GM18499 (cell line): Measurements from ENCODE around the gene CLDN7.
A peak's percentile ranks its signal among the peaks of the same experiment; 100 is the strongest.

Source experiments
- ATAC-seq: cut with Tn5 transposase; IDR thresholded peaks from one replicate; pipeline ENCODE4 v1.9.1; 2021; ENCODE audit warnings: moderate number of reproducible peaks; ENCODE audit not compliant: insufficient read depth, unreplicated experiment

Gene CLDN7

DNA sequence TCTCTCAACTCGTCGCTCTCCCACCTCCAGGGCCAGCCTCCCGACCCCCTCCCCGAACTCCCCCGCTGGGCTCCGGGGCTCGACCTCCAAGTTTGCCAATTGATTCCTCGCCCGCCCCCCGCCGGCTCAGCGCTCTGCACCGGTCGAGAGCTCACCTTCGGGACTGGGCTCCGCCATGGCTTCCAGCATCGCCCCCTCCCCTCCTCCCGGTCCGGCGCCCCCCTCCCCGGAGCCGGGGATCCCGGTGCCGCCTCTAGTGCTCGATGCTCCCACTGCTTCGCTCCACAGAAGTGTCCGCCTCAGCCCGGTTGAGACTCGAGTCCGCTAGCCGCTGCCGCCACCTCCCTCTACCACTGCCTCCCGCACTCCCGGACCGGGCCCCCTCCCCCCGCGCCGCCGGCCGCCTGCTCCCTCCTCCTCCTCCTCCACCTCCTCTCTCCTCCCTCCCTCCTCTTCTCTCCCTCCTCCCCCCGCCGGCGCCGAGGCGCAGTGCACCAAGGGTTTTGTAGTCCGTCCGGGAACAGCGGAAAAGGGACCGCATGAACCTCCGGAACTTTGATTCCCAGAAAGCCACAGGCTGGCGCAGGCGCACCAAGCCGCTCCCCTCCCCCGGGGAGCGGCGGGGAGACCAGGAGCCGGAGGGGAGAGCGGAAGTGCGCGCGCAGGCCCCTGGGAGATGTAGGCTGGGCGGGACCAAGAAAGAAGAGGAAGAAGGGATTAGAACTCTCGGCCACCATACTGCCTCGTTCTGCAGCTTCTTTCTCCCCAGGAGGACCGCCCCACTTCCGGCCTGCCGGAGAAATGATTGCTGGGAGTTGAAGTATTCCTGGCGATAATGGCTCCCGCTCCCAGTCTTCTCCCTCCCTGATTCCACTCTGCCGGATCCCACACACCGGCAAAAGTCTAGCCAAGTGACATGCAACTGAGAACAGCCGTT, 22.9 kb downstream of the CLDN7 start, which contains the start of gene PHF23:
TSS of gene PHF23 (minus strand) at position 367 of the 937 bp plus-strand sequence. CDS start at position 189, 178 bp downstream.
- peak; percentile 32 for ATAC-seq

DNA sequence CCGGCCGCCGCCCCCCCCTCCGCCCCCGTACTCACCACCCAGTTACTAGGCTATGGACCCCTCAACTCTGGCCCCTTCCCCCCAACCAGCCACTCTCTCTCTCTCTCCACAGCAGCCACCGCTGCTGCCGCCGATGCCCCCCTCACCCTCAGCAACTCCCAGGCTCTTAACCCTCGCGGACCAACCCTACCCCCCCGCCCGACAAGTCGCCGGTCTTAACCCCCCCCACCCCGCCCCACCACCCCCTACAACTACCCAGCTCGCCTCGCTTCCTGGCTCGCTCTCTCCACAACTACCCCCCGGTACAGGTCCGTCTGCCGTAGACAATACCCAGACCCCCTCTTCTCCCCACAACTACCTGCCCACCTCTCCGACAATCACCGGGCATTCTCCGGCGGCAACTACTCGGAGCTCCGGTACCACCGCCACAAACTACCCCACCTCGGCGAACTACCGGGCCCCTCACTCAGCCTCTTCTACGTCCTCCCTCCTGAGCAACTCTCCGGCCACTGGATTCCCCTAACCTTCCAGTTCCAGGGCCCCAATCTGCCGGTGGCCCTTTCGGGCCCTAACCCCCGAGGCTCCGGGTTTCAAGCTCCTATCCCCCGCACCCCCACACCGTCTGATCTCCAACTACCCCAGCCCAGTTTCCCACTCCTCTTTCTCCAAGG, 23.7 kb downstream of the CLDN7 start:
- no peak for ATAC-seq

DNA sequence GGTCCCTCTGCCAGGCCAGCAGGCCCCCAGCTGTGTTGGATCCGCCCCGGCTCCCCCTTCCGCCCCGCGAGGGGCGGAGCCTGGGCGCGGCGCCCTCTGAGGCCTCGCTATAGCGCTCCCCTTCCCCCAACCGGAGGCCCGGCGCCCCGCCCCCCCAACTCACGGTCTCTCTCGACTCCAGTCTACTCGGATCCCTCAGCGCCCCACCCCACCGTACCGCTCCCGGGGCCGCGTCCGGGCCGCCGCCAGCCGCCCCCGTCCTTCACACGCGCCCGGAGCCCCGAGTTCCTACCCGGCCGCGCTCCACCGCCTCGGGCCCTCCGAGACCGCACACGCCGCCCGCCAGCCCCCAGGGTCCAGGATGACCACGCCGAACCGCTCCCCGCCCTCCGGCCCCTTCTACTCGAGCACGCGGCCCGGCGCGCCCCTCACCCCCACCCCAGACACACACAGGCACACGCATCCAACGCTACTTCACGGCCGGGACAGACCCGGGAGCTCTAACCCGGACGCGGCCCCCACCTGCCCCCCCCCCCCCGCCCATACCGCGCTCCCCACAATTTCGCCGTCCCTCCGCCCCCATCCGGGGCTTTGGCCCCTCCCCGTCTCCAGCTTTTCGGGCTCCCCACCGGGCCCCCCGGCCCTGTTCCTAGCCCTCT, 24.4 kb downstream of the CLDN7 start:
- ATAC-seq, result no peak

- no peak for ATAC-seq
Observed at GRCh38 chr17:7237266-7237760, 25.0 kb downstream of the CLDN7 start.

DNA sequence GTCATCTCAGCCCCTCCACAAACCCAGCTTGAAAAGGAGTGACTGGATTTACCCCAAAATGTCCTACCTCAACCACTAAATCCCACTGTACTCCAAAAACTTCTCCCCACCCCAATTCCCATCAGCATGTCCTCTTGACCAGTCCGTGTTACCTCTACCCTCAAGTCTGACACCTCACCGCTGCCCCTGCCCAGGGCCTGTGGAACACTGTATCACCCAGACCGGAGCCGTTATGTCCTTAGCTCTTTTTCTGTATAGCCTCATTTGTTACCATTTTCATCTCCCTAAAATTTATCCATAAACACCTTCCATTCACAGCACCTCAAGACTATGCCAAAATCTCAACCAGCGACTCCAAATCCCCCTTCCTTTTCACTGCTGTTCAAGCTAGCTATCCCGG, 25.5 kb downstream of the CLDN7 start:
- no peak for ATAC-seq

- no peak for ATAC-seq
Observed at GRCh38 chr17:7235693-7236665, 26.3 kb downstream of the CLDN7 start.

DNA sequence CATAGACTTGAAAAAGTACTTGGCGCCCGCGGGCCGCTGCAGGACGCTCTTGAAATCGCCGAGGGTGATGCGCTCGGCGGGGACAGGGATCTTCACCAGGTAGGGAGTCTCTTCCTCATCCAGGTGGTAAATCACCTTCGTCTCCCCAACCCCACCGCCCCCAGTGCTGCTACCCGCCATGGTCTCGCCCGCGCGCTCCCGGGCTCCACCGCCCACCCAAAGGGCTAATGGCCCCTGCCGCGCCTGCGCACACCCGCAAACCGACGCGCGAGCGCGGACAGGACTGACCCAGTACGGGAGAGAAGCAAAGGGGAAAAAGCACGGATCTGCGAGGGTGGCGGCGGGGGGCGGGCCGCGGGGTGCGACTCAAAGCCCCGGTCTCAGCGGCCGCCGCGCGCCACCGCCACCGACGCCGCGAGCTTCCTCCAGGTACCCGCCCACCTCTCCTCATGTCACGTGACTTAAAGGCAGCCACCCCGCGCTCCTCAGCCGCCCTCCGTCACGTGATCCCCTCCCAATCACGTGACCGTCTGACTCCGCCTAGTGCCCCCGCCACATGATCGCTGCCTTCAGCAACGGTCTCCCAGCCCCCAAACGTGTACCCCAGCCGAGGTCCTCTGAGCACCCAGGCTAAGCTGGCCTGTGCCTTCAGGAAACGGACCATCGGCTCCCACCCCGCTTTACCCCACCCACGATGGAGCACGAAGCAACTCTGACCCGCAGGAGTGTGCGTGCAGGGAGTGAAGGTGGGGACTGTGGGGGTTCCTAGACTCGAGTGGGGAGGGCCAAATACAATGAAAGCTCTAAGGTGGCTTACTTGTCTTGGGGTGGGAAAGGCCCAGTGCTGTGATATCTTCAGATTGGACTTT, 28.0 kb downstream of the CLDN7 start, which contains the start of gene DVL2:
TSS of gene DVL2 (minus strand) at position 435 of the 869 bp plus-strand sequence. CDS start at position 180, 255 bp downstream.
- ATAC-seq, result peak; percentile 38

GRCh38 chr17:7233701-7234082, 28.6 kb downstream of the CLDN7 start:
- no peak for ATAC-seq

GRCh38 chr17:7232114-7232513, 30.2 kb downstream of the CLDN7 start:
- ATAC-seq, result no peak

GRCh38 chr17:7229504-7229903, 32.8 kb downstream of the CLDN7 start:
- ATAC-seq, result no peak

GRCh38 chr17:7228920-7229319, 33.4 kb downstream of the CLDN7 start:
- no peak for ATAC-seq

- no peak for ATAC-seq
Observed at GRCh38 chr17:7226721-7227710, 35.3 kb downstream of the CLDN7 start.

- no peak for ATAC-seq
Observed at GRCh38 chr17:7225711-7226331, 36.5 kb downstream of the CLDN7 start.

DNA sequence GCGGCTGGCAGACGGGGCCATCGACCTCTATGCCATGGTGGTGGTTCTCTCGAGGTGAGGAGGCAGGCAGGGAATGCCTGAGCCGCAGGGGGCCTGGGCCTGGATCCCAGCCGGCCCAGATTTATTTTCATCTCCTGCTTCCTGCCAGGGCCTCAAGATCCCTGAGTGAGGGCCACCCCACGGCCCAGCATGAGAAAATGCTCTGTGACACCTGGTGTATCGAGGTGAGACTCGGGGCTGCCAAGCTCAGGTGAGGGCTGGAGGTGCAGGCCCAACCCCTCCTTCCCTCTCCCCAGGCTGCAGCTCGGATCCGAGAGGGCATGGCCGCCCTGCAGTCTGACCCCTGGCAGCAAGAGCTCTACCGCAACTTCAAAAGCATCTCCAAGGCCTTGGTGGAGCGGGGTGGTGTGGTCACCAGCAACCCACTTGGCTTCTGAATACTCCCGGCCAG, 37.6 kb downstream of the CLDN7 start:
- ATAC-seq, result no peak

DNA sequence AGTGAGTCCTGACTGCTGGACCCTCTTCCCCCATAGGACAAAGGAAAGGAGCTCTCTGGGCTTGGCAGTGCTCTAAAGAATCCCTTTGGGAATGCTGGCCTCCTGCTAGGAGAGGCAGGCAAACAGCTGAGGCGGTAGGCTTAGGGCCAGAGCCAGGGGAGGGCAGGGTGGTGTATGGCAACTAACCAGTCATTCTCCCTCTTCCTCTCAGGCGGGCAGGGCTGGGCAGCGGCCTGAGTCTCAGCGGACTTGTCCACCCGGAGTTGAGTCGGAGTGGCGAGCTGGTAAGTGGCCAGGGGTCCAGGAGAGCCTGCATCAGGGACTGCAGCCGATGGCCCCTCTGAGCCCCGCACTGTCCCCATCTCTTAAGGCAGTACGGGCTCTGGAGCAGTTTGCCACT, 38.2 kb downstream of the CLDN7 start:
- no peak for ATAC-seq

- no peak for ATAC-seq
Observed at GRCh38 chr17:7223375-7223774, 38.9 kb downstream of the CLDN7 start.

DNA sequence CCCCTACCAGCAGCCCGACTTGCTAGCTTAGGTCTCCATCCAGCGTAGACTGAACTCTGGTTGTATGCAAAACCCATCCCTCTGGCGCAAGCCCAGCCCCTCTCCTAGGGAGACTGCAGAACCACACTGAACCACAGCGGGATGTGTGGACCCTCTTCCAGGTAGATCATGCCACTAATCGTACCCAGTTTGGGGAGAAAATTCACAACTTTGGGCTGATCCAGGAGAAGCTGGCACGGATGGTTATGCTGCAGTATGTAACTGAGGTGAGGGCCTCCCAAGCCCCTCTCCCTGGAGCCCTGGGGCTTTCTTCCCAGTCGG, 39.3 kb downstream of the CLDN7 start:
- ATAC-seq, result no peak
